ENCODE measurements around the gene YPEL1. TPM values are rescaled to one million over a fixed set of nuclear protein-coding genes. Genes with fewer than 3 reads are reported as not detected.

The YPEL1 gene
- polyA plus RNA-seq, 3 donors = 1.5 to 3.0 (median 2.9) TPM

DNA sequence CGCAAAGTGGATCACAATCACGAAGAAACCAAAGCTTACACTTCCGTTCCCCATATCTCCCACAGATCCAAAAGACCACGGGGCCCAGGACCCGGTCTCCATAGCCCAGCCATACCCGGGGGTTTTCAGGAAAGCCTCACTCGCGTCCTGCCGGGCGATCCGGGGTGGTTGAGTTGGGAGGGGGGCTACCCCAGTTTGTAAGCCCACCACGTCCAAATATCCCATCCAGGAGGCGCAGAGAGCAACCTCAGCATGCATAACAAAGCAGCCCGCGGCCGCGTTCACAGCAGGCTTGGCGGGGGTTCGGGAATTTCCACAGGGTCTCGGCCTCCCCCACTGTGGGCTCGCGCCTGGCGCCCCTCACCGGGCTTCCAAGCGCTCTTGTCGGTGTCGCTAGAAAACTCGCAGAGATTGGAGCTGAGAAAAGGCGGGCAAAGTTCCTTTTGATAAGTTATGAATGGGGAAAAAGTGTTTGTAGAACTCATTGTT is 84.0 kb downstream of the YPEL1 start:
- 1 to 4% (median 1%) methylated on average over 29 of the region's 29 CpGs for WGBS, 3 donors
- H3K27ac ChIP-seq (ENCODE audit: low read depth, low read length) = no peak overlapping the region

DNA sequence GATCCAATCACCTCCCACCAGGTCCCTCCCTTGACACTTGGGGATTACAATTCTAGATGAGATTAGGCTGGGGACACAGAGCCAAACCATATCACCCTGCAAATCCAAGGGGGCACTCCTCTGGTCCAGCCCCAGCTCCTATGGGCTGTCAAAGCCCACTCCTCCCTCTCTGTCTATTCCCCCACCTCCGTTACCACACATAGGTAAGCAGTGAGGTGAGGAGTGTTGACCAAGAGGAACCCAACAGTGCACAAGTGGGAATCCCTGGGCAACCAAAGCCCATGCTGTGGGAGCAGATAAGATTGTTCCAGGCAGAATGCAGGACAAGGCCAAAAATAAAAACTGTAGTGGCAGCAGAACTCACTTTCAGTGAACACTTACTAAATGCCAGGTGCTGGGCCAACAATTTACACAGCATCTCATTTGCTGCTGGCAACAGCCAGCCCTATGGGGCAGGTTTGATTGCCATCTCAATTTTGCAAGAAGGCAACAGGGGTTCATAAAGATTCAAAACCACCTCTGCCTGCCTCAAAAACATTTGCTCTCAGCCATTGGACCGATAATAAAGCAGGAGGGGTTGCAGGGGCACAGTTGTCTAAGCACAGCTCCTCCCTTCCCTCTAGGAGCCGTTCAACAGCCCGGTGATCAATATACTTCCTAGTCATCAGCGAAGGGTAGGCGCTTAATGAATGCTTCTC is 84.6 kb downstream of the YPEL1 start:
- 18 to 22% (median 21%) methylated on average over 6 of the region's 6 CpGs for WGBS, 3 donors
- H3K27ac ChIP-seq (ENCODE audit: low read depth, low read length) = no peak overlapping the region

DNA sequence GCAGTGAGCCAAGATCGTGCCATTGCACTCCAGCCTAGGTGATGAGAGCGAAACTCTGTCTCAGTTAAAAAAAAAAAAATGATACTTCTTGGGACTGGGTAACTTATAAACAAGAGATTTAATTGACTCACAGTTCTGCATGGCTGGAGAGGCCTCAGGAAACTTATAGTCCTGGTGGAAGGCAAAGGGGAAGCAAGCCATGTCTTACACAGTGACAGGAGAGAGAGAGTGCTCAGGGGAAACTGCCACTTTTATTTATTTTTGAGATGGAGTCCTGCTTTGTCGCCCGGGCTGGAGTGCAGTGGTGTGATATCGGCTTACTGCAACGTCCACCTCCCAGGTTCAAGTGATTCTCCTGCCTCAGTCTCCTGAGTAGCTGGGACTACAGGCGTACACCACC is 85.3 kb downstream of the YPEL1 start:
- 90 to 95% (median 91%) methylated on average over 7 of the region's 7 CpGs for WGBS, 3 donors
- no peak overlapping the region for H3K27ac ChIP-seq (ENCODE audit: low read depth, low read length)

Other genes starting within 250 kb of the YPEL1 start
- gene RIMBP3C, start 184.3 kb downstream of the YPEL1 start, polyA plus RNA-seq = under 1 TPM in 2 of 3 donors, not detected in 1; 0.01 TPM
- 10 to 100 TPM; 21.4 to 56.3 (median 47.6) TPM for gene UBE2L3, start 168.1 kb downstream of the YPEL1 start, polyA plus RNA-seq
- 10 to 100 TPM in 2 of 3 donors, 1 to 10 TPM in 1; 6.1 to 34.7 (median 12.2) TPM for gene YDJC, start 105.8 kb downstream of the YPEL1 start, polyA plus RNA-seq
- gene CCDC116, start 103.0 kb downstream of the YPEL1 start, polyA plus RNA-seq = 1 to 10 TPM in 1 of 3 donors, under 1 TPM in 2; 0.15 to 1.0 (median 0.67) TPM
- 10 to 100 TPM; 18.1 to 69.9 (median 43.6) TPM for gene SDF2L1, start 93.5 kb downstream of the YPEL1 start, polyA plus RNA-seq
- 10 to 100 TPM; 12.5 to 18.8 (median 16.6) TPM for gene PPIL2, start 69.8 kb downstream of the YPEL1 start, polyA plus RNA-seq
- gene MAPK1, start 131.9 kb upstream of the YPEL1 start, polyA plus RNA-seq = 10 to 100 TPM; 12.6 to 22.3 (median 16.6) TPM
- gene PPM1F, start 217.1 kb upstream of the YPEL1 start, polyA plus RNA-seq = 10 to 100 TPM in 2 of 3 donors, 1 to 10 TPM in 1; 8.0 to 26.8 (median 23.4) TPM
- 10 to 100 TPM in 2 of 3 donors, 1 to 10 TPM in 1; 6.8 to 11.4 (median 10.2) TPM for gene TOP3B, start 247.0 kb upstream of the YPEL1 start, polyA plus RNA-seq